Endothelial cell (in vitro differentiated cells): ENCODE results near the gene UBE2F. TPM values are rescaled to one million over a fixed set of nuclear protein-coding genes. Genes with fewer than 3 reads are reported as not detected.

ENCODE experiments used
- DNase-seq: peaks from one replicate; pipeline ENCODE4 v3.0.0; 2021; ENCODE audit warnings: low spot score
- H3K27ac Mint-ChIP-seq: one replicate; pipeline ENCODE4 v1.8.0; 2021; ENCODE audit warnings: mixed read lengths, inconsistent platforms; ENCODE audit not compliant: unreplicated experiment
- H3K27me3 Mint-ChIP-seq: one replicate; pipeline ENCODE4 v1.8.0; 2021; ENCODE audit warnings: mild to moderate bottlenecking, moderate library complexity, mixed read lengths, inconsistent platforms; ENCODE audit not compliant: unreplicated experiment
- H3K36me3 Mint-ChIP-seq: one replicate; pipeline ENCODE4 v1.8.0; 2021; ENCODE audit warnings: mild to moderate bottlenecking, low read depth, mixed read lengths, inconsistent platforms; ENCODE audit not compliant: unreplicated experiment
- H3K4me1 Mint-ChIP-seq: one replicate; pipeline ENCODE4 v1.8.0; 2021; ENCODE audit warnings: mild to moderate bottlenecking, mixed read lengths, inconsistent platforms; ENCODE audit not compliant: unreplicated experiment
- H3K4me3 Mint-ChIP-seq: one replicate; pipeline ENCODE4 v1.8.0; 2021; ENCODE audit warnings: mild to moderate bottlenecking, mixed read lengths, inconsistent platforms; ENCODE audit not compliant: unreplicated experiment
- H3K9me3 Mint-ChIP-seq: one replicate; pipeline ENCODE4 v1.8.0; 2021; ENCODE audit warnings: mixed read lengths, inconsistent platforms; ENCODE audit not compliant: unreplicated experiment
- total RNA-seq: library from RNA; stranded (reverse); fragmentation: NEBNext Ultra II Directional; extraction: Animal tissue kit (Norgen Biotek cat#: 25700); gene quantifications from one replicate; pipeline ENCODE4 v1.2.1, GENCODE V29; 2021; ENCODE audit not compliant: unreplicated experiment
- TF ChIP-seq, protein P1 (sequence below): fragments of 200-600 bp; sonication (generic); IDR thresholded peaks from one replicate; pipeline ENCODE4 v1.5.0; 2021; ENCODE audit warnings: antibody characterized with exemption; ENCODE audit not compliant: unreplicated experiment

Gene UBE2F
- total RNA-seq, 1 donor from 2014 or later: 107 TPM

DNA sequence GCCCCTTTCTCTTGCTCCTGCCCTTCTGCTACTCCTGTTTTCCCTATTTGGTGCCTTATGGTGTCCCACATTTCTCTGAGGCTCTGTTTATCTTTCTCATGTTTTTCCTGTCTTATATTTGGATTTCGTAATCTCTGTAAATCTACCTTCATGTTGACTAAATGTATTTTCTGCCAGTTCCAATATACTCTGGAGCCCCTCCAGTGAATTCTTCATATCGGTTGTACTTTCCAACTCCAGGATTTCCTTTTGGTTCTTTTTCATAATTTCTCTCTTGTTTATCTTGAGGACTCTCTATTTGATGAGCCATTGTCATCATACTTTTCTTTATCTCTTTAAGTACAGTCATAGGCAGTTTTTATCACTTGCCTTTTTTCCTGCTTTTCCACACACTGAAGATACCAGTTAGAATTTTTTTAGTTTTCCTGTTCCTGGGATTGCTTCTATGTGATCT lies 113.1 kb downstream of the UBE2F start:
- Mint-ChIP-seq H3K4me3 (peak overlapping the region; percentile 61), H3K4me1 (no peaks in the 10 kb centered on the region), H3K27ac (no peak overlapping the region), H3K9me3 (no peaks in the 10 kb centered on the region), H3K27me3 (peaks cover 1% of the 10 kb centered on the region), H3K36me3 (peaks cover 37% of the 10 kb centered on the region)
- no peak for DNase-seq
- TF ChIP-seq, protein P1, sequence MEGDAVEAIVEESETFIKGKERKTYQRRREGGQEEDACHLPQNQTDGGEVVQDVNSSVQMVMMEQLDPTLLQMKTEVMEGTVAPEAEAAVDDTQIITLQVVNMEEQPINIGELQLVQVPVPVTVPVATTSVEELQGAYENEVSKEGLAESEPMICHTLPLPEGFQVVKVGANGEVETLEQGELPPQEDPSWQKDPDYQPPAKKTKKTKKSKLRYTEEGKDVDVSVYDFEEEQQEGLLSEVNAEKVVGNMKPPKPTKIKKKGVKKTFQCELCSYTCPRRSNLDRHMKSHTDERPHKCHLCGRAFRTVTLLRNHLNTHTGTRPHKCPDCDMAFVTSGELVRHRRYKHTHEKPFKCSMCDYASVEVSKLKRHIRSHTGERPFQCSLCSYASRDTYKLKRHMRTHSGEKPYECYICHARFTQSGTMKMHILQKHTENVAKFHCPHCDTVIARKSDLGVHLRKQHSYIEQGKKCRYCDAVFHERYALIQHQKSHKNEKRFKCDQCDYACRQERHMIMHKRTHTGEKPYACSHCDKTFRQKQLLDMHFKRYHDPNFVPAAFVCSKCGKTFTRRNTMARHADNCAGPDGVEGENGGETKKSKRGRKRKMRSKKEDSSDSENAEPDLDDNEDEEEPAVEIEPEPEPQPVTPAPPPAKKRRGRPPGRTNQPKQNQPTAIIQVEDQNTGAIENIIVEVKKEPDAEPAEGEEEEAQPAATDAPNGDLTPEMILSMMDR: no peak

DNA sequence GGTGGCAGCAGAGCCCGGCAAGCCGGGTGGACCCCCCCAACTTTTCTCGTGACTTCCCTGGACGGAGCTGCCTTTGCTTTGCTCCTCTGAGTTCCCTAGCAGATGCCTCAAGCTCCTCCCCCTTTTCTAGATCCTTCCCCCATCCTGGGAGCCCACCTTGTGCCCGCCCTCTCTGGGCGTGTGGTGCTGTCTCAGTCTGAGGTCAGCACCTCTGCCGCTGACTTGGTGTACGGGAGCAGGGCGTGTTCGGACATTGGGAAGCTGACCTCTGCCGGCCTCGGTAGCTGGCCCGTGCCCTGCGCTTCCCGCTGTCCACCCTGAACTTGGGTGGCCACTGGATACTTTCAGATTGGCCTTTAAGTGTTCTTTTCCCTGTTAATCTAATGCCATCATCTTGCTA lies 113.7 kb downstream of the UBE2F start:
- no peak for DNase-seq
- TF ChIP-seq, protein P1: no peak
- Mint-ChIP-seq H3K4me1 (no peaks in the 10 kb centered on the region), H3K27ac (no peak overlapping the region), H3K4me3 (peak overlapping the region; percentile 65), H3K27me3 (peaks cover 1% of the 10 kb centered on the region), H3K9me3 (no peaks in the 10 kb centered on the region), H3K36me3 (peaks cover 41% of the 10 kb centered on the region)

DNA sequence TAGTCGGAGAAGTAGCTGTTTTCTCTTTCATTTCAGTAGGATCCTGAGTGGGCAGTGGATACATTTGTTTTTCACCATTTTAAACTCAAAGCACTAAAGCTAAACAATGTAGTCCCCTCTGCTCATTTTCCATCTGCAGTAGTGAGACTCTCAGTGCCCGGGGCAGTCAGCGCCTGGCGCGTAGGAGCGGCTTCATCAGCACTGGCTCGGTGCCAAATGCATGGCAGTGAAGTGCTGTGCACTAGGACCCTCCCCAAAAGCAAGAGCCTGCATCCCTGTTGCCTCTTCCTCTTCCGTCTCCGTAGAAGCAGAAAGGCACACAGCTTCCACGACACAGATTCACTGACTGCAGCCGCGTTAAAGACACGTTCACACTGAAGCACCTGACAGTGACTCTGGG lies 114.3 kb downstream of the UBE2F start:
- Mint-ChIP-seq H3K36me3 (peaks cover 44% of the 10 kb centered on the region), H3K4me1 (no peaks in the 10 kb centered on the region), H3K9me3 (no peaks in the 10 kb centered on the region), H3K27ac (no peak overlapping the region), H3K4me3 (peak overlapping the region; percentile 65), H3K27me3 (peaks cover 1% of the 10 kb centered on the region)
- no peak for DNase-seq
- TF ChIP-seq, protein P1: no peak

DNA sequence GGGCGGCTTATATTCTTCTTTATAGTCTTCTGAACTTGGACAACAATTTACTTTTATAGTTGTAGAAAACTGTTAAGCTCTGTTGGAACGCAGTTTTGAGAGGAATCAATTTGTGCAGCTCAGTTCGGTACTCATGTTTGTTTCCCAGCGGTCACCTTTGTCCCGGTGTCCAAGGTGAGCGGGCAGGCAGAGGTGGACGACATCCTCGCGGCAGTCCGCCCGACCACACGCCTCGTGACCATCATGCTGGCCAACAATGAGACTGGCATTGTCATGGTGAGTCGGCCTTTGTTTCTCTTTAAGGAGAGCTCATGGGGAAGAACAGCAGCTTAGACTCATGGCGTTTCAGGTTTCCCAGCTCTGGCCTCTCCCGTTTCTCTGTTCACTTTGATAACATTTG lies 114.7 kb downstream of the UBE2F start:
- DNase-seq: no peak
- H3K27me3 Mint-ChIP-seq: peaks cover 1% of the 10 kb centered on the region
- no peak overlapping the region for H3K27ac Mint-ChIP-seq
- H3K9me3 Mint-ChIP-seq: no peaks in the 10 kb centered on the region
- no peaks in the 10 kb centered on the region for H3K4me1 Mint-ChIP-seq
- H3K4me3 Mint-ChIP-seq: no peak overlapping the region
- TF ChIP-seq, protein P1: no peak
- H3K36me3 Mint-ChIP-seq: peaks cover 44% of the 10 kb centered on the region

DNA sequence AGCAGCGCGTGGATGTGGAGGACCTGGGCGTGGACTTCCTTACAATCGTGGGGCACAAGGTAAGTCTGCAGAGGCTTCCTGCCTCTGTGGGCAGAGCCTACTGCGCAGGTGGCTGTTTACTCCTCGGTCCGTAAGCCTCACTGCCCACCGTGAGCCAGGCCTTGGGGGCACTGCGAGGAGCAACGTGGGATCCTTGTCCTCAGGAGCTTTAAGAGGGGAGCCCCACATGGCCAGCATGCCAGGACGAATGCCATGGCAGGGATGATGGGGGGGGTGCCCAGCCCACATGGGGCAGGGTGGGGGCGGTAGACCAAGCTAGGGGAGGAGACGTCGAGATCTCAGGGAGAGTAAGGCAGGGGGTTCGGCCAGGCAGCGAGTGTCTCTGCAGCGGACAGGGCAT lies 115.3 kb downstream of the UBE2F start:
- H3K27me3 Mint-ChIP-seq: peaks cover 1% of the 10 kb centered on the region
- H3K9me3 Mint-ChIP-seq: no peaks in the 10 kb centered on the region
- H3K4me3 Mint-ChIP-seq: no peak overlapping the region
- H3K36me3 Mint-ChIP-seq: peaks cover 44% of the 10 kb centered on the region
- no peak for DNase-seq
- no peak overlapping the region for H3K27ac Mint-ChIP-seq
- no peaks in the 10 kb centered on the region for H3K4me1 Mint-ChIP-seq
- TF ChIP-seq, protein P1: no peak
